SK-N-SH treated with all-trans-retinoic acid at 6 μM for 48 hours (cell line): ENCODE data around the gene GCC1.

Experiments
- CSDC2 ChIP-seq: fragments of 250-450 bp; sonication (Bioruptor Pico); IDR thresholded peaks from 2 replicates; pipeline ENCODE4 v1.5.0; 2020; ENCODE audit warnings: mild to moderate bottlenecking, moderate library complexity
- GLIS3 ChIP-seq: fragments of 250-450 bp; sonication (Bioruptor Pico); IDR thresholded peaks from 2 replicates; pipeline ENCODE4 v1.5.0; 2020; ENCODE audit warnings: mild to moderate bottlenecking, moderate library complexity
- ISL1 ChIP-seq: fragments of 250-450 bp; sonication (Bioruptor Pico); IDR thresholded peaks from 2 replicates; pipeline ENCODE4 v2.1.2; 2022; ENCODE audit warnings: mild to moderate bottlenecking, moderate library complexity
- SNAI2 ChIP-seq: fragments of 250-450 bp; sonication (Bioruptor Pico); IDR thresholded peaks from 2 replicates; pipeline ENCODE4 v1.5.0; 2020; ENCODE audit warnings: mild to moderate bottlenecking, moderate library complexity
- TOX ChIP-seq: fragments of 250-450 bp; sonication (Bioruptor Pico); IDR thresholded peaks from 2 replicates; pipeline ENCODE4 v1.8.0; 2021; ENCODE audit warnings: mild to moderate bottlenecking, moderate library complexity, borderline replicate concordance
- TF ChIP-seq, protein P1 (sequence below): fragments of 250-450 bp; sonication (Bioruptor Pico); IDR thresholded peaks from 2 replicates; pipeline ENCODE4 v1.8.0; 2021; ENCODE audit warnings: low read depth, mild to moderate bottlenecking, moderate library complexity, borderline replicate concordance

DNA sequence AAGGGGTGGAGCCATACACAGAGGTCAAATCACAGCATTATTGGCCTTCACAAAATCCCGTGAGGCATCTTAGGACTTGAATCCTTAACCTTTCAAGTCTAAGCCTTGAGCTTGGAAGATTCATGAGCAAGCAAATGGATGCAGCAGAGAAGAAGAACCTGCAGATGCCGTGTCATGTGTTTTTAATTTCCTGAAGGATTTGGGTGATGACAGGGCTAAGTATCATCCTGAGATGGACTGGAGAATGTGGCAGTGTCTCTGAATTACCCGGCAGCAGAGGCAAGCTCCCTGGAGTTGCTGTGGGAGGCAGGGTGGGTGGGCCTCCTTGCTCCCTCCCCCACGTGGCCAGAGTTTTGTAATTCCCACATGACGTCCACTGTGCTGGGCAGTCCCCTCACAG, 50.8 kb downstream of the GCC1 start:
- no peak for TF ChIP-seq GLIS3
- TF ChIP-seq ISL1 = no peak
- TF ChIP-seq, protein P1, sequence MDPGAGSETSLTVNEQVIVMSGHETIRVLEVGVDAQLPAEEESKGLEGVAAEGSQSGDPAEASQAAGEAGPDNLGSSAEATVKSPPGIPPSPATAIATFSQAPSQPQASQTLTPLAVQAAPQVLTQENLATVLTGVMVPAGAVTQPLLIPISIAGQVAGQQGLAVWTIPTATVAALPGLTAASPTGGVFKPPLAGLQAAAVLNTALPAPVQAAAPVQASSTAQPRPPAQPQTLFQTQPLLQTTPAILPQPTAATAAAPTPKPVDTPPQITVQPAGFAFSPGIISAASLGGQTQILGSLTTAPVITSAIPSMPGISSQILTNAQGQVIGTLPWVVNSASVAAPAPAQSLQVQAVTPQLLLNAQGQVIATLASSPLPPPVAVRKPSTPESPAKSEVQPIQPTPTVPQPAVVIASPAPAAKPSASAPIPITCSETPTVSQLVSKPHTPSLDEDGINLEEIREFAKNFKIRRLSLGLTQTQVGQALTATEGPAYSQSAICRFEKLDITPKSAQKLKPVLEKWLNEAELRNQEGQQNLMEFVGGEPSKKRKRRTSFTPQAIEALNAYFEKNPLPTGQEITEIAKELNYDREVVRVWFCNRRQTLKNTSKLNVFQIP (CRISPR knock-in tag) = no peak
- TF ChIP-seq CSDC2 (CRISPR knock-in tag) = no peak
- TF ChIP-seq SNAI2 (CRISPR knock-in tag) = no peak
- TF ChIP-seq TOX (CRISPR knock-in tag) = no peak
